HepG2 (cell line): ENCODE data around the gene FAM24A. TPM values are rescaled to one million over a fixed set of nuclear protein-coding genes. Genes with fewer than 3 reads are reported as not detected.
"Not testable (repeated sequence)": the region's sequence is repeated elsewhere in the genome, so short reads cannot be mapped to it uniquely, and the experiment has no call there.

ENCODE experiments used
- ATAC-seq: fragments of 200-7000 bp; cut with Tn5 transposase; 3 replicates; pipeline ENCODE4 v1.9.1; 2020; ENCODE audit warnings: mild to moderate bottlenecking, moderate library complexity
- BruUV-seq: library from RNA; stranded (reverse); fragments of 400-500 nt; replicated peaks from 2 replicates; lab custom pipeline; 2021; lab: Mats Ljungman, UMichigan
- CTCF ChIA-PET: fragments of 300-600 bp; formaldehyde crosslinking; extraction: SDS; loops from one replicate; lab custom pipeline; 2021; ENCODE audit warnings: low total read pairs, inconsistent platforms, low intra/inter-chr PET ratio; lab: Yijun Ruan, JAX
- POLR2A ChIA-PET: fragments of 350-600 bp; sonication (Branson Sonifier 250); formaldehyde crosslinking; loops from one replicate; lab custom pipeline; 2020; ENCODE audit warnings: antibody characterized with exemption, inconsistent platforms; lab: Yijun Ruan, JAX
- DNase-seq: peaks from one replicate; pipeline ENCODE4 v3.0.0-alpha.2; 2015; ENCODE audit warnings: low spot score
- FAIRE-seq: peaks from 3 replicates; lab custom pipeline; 2011; peaks lifted over from hg19 to GRCh38; lab: Jason Lieb, UNC
- H2AFZ ChIP-seq: one replicate; pipeline ENCODE4 v1.6.1; 2011; ENCODE audit warnings: low read length, inconsistent platforms
- H3K27ac ChIP-seq: fragments of 300-600 bp; 3 replicates; pipeline ENCODE4 v1.8.0; 2011; ENCODE audit warnings: mixed run types, mild to moderate bottlenecking, mixed read lengths, low read length, inconsistent platforms; ENCODE audit not compliant: insufficient read depth; ENCODE audit errors: extremely low read length
- H3K27me3 ChIP-seq, 2 experiments: fragments of 200-600 bp in 1 of 2; 2 replicates in 1 of 2; 3 replicates in 1 of 2; pipeline versions ENCODE4 v1.6.0 to v1.8.0; 2011; ENCODE audit warnings: low read length in 2 of 2, mild to moderate bottlenecking in 2 of 2, moderate library complexity in 2 of 2, inconsistent platforms in 1 of 2; ENCODE audit not compliant: insufficient read depth in 2 of 2, control insufficient read depth in 1 of 2
- H3K36me3 ChIP-seq, 2 experiments: fragments of 200-600 bp in 1 of 2; replicated peaks in 1 of 2; 2 replicates in 1 of 2; 3 replicates in 1 of 2; pipeline versions ENCODE4 v1.5.1 to v1.8.0; 2011; ENCODE audit warnings: low read length in 2 of 2, inconsistent platforms in 1 of 2; ENCODE audit not compliant: insufficient read depth in 2 of 2, control insufficient read depth in 1 of 2
- H3K4me1 ChIP-seq: 2 replicates; pipeline ENCODE4 v1.5.1; 2012; ENCODE audit warnings: low read length, inconsistent platforms; ENCODE audit not compliant: insufficient read depth
- H3K4me2 ChIP-seq: 2 replicates; pipeline ENCODE4 v1.6.0; 2011; ENCODE audit warnings: low read depth, low read length, inconsistent platforms
- H3K4me3 ChIP-seq, 3 experiments: fragments of 200-600 bp in 1 of 3; sonication (generic), shearing (Covaris generic) in 1 of 3; replicated peaks in 1 of 3; 2 replicates each; pipeline ENCODE4 v1.5.1; 2011 to 2016; ENCODE audit warnings: low read length in 3 of 3, inconsistent platforms in 2 of 3, low read depth in 2 of 3, mild to moderate bottlenecking in 2 of 3, control low read depth in 1 of 3, mixed read lengths in 1 of 3; ENCODE audit not compliant: insufficient read depth in 1 of 3
- H3K79me2 ChIP-seq: one replicate; pipeline ENCODE4 v1.6.1; 2011; ENCODE audit warnings: low read length, inconsistent platforms; ENCODE audit not compliant: insufficient read depth
- H3K9ac ChIP-seq: 2 replicates; pipeline ENCODE4 v1.6.0; 2011; ENCODE audit warnings: mild to moderate bottlenecking, low read depth, low read length, inconsistent platforms; ENCODE audit not compliant: insufficient read depth
- H3K9me3 ChIP-seq: 2 replicates; pipeline ENCODE4 v1.5.1; 2012; ENCODE audit warnings: mild to moderate bottlenecking, low read length
- H4K20me1 ChIP-seq: 2 replicates; pipeline ENCODE4 v1.6.0; 2011; ENCODE audit warnings: inconsistent platforms, mild to moderate bottlenecking, low read length, moderate library complexity; ENCODE audit not compliant: insufficient read depth
- TFAP4 ChIP-seq: sonication (generic); IDR thresholded peaks from 2 replicates; pipeline ENCODE4 v1.6.1; 2016; ENCODE audit warnings: low read depth, borderline replicate concordance
- ZNF17 ChIP-seq: sonication (generic); formaldehyde crosslinking; IDR thresholded peaks from 2 replicates; pipeline ENCODE4 v1.5.0; 2020; ENCODE audit warnings: mild to moderate bottlenecking, missing genetic modification reagents
- WGBS: methylation state at CpG from one replicate; pipeline ENCODE4 v1.1.6; 2017; ENCODE audit warnings: low lambda C conversion rate; 5-methylcytosine and 5-hydroxymethylcytosine counted together
- in situ Hi-C: cut with HindIII; loops from 2 replicates; pipeline ENCODE4 v1.10.0; 2017; ENCODE audit warnings: low pct_unique_long_range_greater_than_20kb; ENCODE audit not compliant: extremely low pct_ligation_motif_present
- intact Hi-C: fragments of 100-400 bp; cut with micrococcal nuclease; formaldehyde crosslinking; loops from one replicate; pipeline ENCODE4 v1.10.0; 2022; ENCODE audit not compliant: unreplicated experiment
- polyA plus RNA-seq, 8 experiments: library from polyadenylated mRNA; depleted of rRNA in 3 of 8; stranded (reverse) in 7 of 8; unstranded in 1 of 8; fragments of >200 nt; fragmentation: Illumina TruSeq in 4 of 8; extraction: Trizol in 4 of 8; gene quantifications; 2 replicates each; pipeline versions ENCODE4 v1.2.1 to v1.2.3, GENCODE V29; 2011 to 2016; ENCODE audit warnings: low read depth in 4 of 8, missing spikeins in 1 of 8, mixed read lengths in 1 of 8; ENCODE audit not compliant: insufficient read depth in 1 of 8
- total RNA-seq, 5 experiments: library from RNA; depleted of rRNA; stranded (reverse); fragments of >200 nt; fragmentation: Illumina TruSeq; extraction: Trizol; gene quantifications; 2 replicates each; pipeline ENCODE4 v1.2.3, GENCODE V29; 2016; ENCODE audit warnings: low read depth in 1 of 5

FAM24A gene
- total and polyA plus RNA-seq, 2 of the 13 experiments (the other 11 are each of a cell fraction or from before 2014, with no cell fraction given), result not detected

DNA sequence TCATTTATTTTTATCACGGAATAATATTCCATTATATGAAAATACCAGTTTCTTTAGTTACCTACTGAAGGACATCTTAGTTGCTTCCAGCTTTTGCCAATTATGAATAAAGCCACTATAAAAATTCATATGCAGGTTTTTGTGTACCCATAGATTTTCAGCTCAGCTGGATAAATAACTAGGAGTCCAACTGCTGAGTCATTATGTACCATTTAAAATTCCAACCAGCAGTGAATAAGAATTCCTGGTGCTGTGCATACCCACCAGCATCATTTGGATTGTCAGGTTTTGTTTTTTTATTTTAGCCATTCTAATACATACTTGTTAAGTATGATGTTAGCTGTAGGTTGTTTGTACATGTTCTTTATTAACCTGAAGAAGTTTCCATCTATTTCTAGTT lies 45.5 kb upstream of the FAM24A start (continued):
- TF ChIP-seq TFAP4 (peak; percentile 49; the same call in 1 of the 2 replicates), ZNF17 (CRISPR knock-in tag) (no peak)

- H3K27me3 ChIP-seq, H2AFZ ChIP-seq, H3K36me3 ChIP-seq, H3K4me2 ChIP-seq, DNase-seq, CTCF ChIA-PET, H3K9me3 ChIP-seq, H3K4me3 ChIP-seq, POLR2A ChIA-PET, in situ Hi-C loops, H3K9ac ChIP-seq, H4K20me1 ChIP-seq, intact Hi-C loops, ATAC-seq, H3K27ac ChIP-seq, H3K79me2 ChIP-seq, BruUV-seq, FAIRE-seq: not testable (repeated sequence)
- peaks cover 21% of the 10 kb centered on the region for H3K4me1 ChIP-seq
- 52% methylated on average over 3 of the region's 3 CpGs for WGBS
These were observed 43.5 kb upstream of the FAM24A start for GRCh38 chr10:122866757-122867482.

- 52% methylated on average over 2 of the region's 2 CpGs for WGBS
- H3K9ac ChIP-seq, intact Hi-C loops, BruUV-seq, H3K79me2 ChIP-seq, in situ Hi-C loops, FAIRE-seq, H3K36me3 ChIP-seq, H3K27ac ChIP-seq, H2AFZ ChIP-seq, DNase-seq, H3K4me2 ChIP-seq, H3K4me3 ChIP-seq, ATAC-seq, CTCF ChIA-PET, POLR2A ChIA-PET, H3K27me3 ChIP-seq, H3K9me3 ChIP-seq, H4K20me1 ChIP-seq: not testable (repeated sequence)
- peaks cover 17% of the 10 kb centered on the region for H3K4me1 ChIP-seq
These were observed 41.6 kb upstream of the FAM24A start for GRCh38 chr10:122868768-122869167.

DNA sequence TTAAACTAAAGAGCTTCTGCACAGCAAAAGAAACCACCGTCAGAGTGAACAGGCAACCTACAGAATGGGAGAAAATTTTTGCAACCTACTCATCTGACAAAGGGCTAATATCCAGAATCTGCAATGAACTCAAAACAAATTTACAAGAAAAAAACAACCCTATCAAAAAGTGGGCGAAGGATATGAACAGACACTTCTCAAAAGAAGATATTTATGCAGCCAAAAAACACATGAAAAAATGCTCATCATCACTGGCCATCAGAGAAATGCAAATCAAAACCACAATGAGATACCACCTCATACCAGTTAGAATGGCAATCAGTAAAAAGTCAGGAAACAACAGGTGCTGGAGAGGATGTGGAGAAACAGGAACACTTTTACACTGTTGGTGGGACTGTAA lies 38.5 kb upstream of the FAM24A start:
- H4K20me1 ChIP-seq, intact Hi-C loops, H3K27ac ChIP-seq, H3K9me3 ChIP-seq, POLR2A ChIA-PET, ATAC-seq, H3K4me2 ChIP-seq, CTCF ChIA-PET, BruUV-seq, H3K36me3 ChIP-seq, H2AFZ ChIP-seq, H3K79me2 ChIP-seq, H3K4me3 ChIP-seq, H3K27me3 ChIP-seq, H3K4me1 ChIP-seq, DNase-seq, FAIRE-seq, in situ Hi-C loops, H3K9ac ChIP-seq: not testable (repeated sequence)
- WGBS, result 49% methylated on average over 2 of the region's 2 CpGs
